Frontal cortex (tissue), 4 donors: ENCODE measurements around the gene IGF1R. TPM values are rescaled to one million over a fixed set of nuclear protein-coding genes. Genes with fewer than 3 reads are reported as not detected.

Experiments
- DNase-seq, 2 donors: peaks; one replicate each; pipeline ENCODE4 v3.0.0; 2012; ENCODE audit warnings: low spot score in 2 of 2
- FAIRE-seq: peaks from 2 replicates; lab custom pipeline; 2012; peaks lifted over from hg19 to GRCh38; lab: Jason Lieb, UNC
- total RNA-seq: library from RNA; depleted of rRNA; stranded (reverse); fragments of >200 nt; gene quantifications from one replicate; pipeline ENCODE4 v1.2.3, GENCODE V29; 2014
- donor health status: control.
- donor health status: control.
- donor health status: control.

The IGF1R gene
- total RNA-seq, 1 donor from 2014 or later: 28.1 TPM

- FAIRE-seq: no peak
- no peak for DNase-seq
These were observed 155.1 kb downstream of the IGF1R start for GRCh38 chr15:98803228-98804056.

GRCh38 chr15:98804057-98804380, 155.7 kb downstream of the IGF1R start:
- DNase-seq: no peak
- no peak for FAIRE-seq

- FAIRE-seq (no peak), DNase-seq (no peak)
These were observed 157.3 kb downstream of the IGF1R start for GRCh38 chr15:98805434-98806274.

- DNase-seq (no peak), FAIRE-seq (no peak)
These were observed 158.0 kb downstream of the IGF1R start for GRCh38 chr15:98806275-98806895.

GRCh38 chr15:98807262-98807661, 158.9 kb downstream of the IGF1R start:
- no peak for FAIRE-seq

GRCh38 chr15:98809273-98809672, 160.9 kb downstream of the IGF1R start:
- DNase-seq (no peak), FAIRE-seq (no peak)

More at GRCh38 chr15:98807262-98807661, 158.9 kb downstream of the IGF1R start:
- DNase-seq: no peak

- FAIRE-seq (no peak), DNase-seq (no peak)
These were observed 164.5 kb downstream of the IGF1R start for GRCh38 chr15:98812716-98813446.

GRCh38 chr15:98813951-98814350, 165.6 kb downstream of the IGF1R start:
- FAIRE-seq (no peak), DNase-seq (no peak)

GRCh38 chr15:98815207-98815606, 166.9 kb downstream of the IGF1R start:
- DNase-seq: peak in 1 of 2 donors; percentile 28

GRCh38 chr15:98817745-98818144, 169.4 kb downstream of the IGF1R start:
- FAIRE-seq: no peak
- DNase-seq: no peak

More at GRCh38 chr15:98815207-98815606, 166.9 kb downstream of the IGF1R start:
- no peak for FAIRE-seq

GRCh38 chr15:98823012-98823458, 174.7 kb downstream of the IGF1R start:
- DNase-seq (no peak), FAIRE-seq (no peak)

- DNase-seq (no peak), FAIRE-seq (no peak)
These were observed 175.3 kb downstream of the IGF1R start for GRCh38 chr15:98823616-98824015.

- no peak for FAIRE-seq
These were observed 176.3 kb downstream of the IGF1R start for GRCh38 chr15:98824595-98824994.

GRCh38 chr15:98826658-98827057, 178.3 kb downstream of the IGF1R start:
- FAIRE-seq: no peak
- DNase-seq: no peak

More at GRCh38 chr15:98824595-98824994, 176.3 kb downstream of the IGF1R start:
- no peak for DNase-seq

GRCh38 chr15:98827217-98827616, 178.9 kb downstream of the IGF1R start:
- DNase-seq (no peak), FAIRE-seq (no peak)

- no peak for DNase-seq
- no peak for FAIRE-seq
These were observed 181.8 kb downstream of the IGF1R start for GRCh38 chr15:98830034-98830634.

- FAIRE-seq: no peak
- DNase-seq: no peak
These were observed 186.6 kb downstream of the IGF1R start for GRCh38 chr15:98834976-98835375.

- no peak for DNase-seq
- FAIRE-seq: no peak
These were observed 187.5 kb downstream of the IGF1R start for GRCh38 chr15:98835876-98836275.
